ENCODE data around the gene NPB.

DNA sequence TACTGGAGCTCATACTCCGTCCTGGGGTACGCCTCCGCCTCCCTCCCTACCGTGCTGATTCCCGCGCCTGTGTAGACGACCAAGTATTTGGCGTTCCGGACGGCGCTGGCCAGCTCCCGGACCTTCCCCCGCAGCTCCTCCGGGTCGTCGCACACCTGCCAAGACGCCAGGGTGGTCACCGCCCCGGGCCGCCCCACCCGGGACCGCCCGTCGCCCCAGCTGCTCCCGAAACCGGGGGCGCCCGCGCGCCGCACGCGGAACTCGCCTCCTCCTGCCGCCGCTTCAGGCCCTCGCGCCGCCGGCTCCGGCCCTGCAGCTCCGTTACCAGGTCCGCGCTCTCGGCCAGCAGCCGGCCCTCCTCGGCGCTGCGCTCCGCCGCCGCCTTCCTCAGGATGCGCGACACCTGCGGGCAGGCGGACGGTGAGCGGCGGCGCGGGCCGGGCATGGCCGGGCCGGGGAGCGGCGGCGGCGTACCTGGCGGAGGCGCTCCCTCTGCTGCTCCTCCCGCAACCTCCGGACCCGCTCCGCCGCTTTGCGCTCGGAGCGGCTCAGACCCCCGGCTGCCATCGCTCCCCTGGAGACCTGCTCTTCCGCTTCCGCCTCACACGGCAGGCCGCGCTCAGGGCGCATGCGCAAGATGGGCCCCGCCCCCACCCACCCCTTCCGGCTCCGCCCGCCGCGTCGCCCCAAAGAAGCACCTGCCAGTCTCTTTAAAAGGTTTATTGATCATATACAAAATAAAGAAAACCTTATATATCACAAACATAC lies 15.7 kb downstream of the NPB start, which contains the start of gene SIRT7:
- TF ChIP-seq, protein P1, sequence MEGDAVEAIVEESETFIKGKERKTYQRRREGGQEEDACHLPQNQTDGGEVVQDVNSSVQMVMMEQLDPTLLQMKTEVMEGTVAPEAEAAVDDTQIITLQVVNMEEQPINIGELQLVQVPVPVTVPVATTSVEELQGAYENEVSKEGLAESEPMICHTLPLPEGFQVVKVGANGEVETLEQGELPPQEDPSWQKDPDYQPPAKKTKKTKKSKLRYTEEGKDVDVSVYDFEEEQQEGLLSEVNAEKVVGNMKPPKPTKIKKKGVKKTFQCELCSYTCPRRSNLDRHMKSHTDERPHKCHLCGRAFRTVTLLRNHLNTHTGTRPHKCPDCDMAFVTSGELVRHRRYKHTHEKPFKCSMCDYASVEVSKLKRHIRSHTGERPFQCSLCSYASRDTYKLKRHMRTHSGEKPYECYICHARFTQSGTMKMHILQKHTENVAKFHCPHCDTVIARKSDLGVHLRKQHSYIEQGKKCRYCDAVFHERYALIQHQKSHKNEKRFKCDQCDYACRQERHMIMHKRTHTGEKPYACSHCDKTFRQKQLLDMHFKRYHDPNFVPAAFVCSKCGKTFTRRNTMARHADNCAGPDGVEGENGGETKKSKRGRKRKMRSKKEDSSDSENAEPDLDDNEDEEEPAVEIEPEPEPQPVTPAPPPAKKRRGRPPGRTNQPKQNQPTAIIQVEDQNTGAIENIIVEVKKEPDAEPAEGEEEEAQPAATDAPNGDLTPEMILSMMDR (conservative IDR thresholded peaks at IDR 0.05 in 1 of 2, IDR thresholded peaks at IDR 0.05 in 1 of 2; ENCODE audit: low read depth in 1 of 2, low read length in 2 of 2), result no peak
- no peak for TF ChIP-seq EZH2 (IDR thresholded peaks at IDR 0.05; ENCODE audit: low read length, missing control alignments)

All from fibroblast of lung (primary cell).